Muscle of arm (tissue), 14 donors: ENCODE measurements around the gene NEK2. TPM values are rescaled to one million over a fixed set of nuclear protein-coding genes. Genes with fewer than 3 reads are reported as not detected.
"Not testable (repeated sequence)": the region's sequence is repeated elsewhere in the genome, so short reads cannot be mapped to it uniquely, and the experiment has no call there.

Experiments
- DNase-seq: peaks from one replicate; pipeline ENCODE4 v3.0.0-alpha.2; 2013
- long read RNA-seq, 11 donors: transcript quantifications; one replicate each; lab custom pipeline, GENCODE V29; 2026
- polyA plus RNA-seq, 12 donors: library from polyadenylated mRNA; unstranded; fragments of 120-200 nt; gene quantifications; one replicate each; pipeline ENCODE4 v1.2.1, GENCODE V29; 2013; ENCODE audit not compliant: insufficient read length in 12 of 12

The NEK2 gene
- 10 to 100 TPM in 2 of 12 donors, 1 to 10 TPM in 9, not detected in 1; 3.4 to 11.5 (median 7.2) TPM for polyA plus RNA-seq
- long read RNA-seq, donor 1, partial matches to known transcripts: 0 of 3 reads
- long read RNA-seq, donor 1, other reads (novel, unspliced or antisense): 0 of 3 reads
- long read RNA-seq, donor 2, partial matches to known transcripts: 0 of 1 reads
- long read RNA-seq, donor 2, other reads (novel, unspliced or antisense): 0 of 1 reads
- long read RNA-seq, donor 3: 0 reads
- long read RNA-seq, donor 4, partial matches to known transcripts: 0 of 1 reads
- long read RNA-seq, donor 4, other reads (novel, unspliced or antisense): 0 of 1 reads
- long read RNA-seq, donor 5, partial matches to known transcripts: 0 of 1 reads
- long read RNA-seq, donor 5, other reads (novel, unspliced or antisense): 0 of 1 reads
- long read RNA-seq, donor 6, partial matches to known transcripts: 0 of 1 reads
- long read RNA-seq, donor 6, other reads (novel, unspliced or antisense): 0 of 1 reads
- long read RNA-seq, donor 7: 0 reads
- long read RNA-seq, donor 8: 0 reads
- long read RNA-seq, donor 9: 0 reads
- long read RNA-seq, donor 10: 0 reads
- long read RNA-seq, donor 11, partial matches to known transcripts: 0 of 1 reads
- long read RNA-seq, donor 11, other reads (novel, unspliced or antisense): 0 of 1 reads

DNA sequence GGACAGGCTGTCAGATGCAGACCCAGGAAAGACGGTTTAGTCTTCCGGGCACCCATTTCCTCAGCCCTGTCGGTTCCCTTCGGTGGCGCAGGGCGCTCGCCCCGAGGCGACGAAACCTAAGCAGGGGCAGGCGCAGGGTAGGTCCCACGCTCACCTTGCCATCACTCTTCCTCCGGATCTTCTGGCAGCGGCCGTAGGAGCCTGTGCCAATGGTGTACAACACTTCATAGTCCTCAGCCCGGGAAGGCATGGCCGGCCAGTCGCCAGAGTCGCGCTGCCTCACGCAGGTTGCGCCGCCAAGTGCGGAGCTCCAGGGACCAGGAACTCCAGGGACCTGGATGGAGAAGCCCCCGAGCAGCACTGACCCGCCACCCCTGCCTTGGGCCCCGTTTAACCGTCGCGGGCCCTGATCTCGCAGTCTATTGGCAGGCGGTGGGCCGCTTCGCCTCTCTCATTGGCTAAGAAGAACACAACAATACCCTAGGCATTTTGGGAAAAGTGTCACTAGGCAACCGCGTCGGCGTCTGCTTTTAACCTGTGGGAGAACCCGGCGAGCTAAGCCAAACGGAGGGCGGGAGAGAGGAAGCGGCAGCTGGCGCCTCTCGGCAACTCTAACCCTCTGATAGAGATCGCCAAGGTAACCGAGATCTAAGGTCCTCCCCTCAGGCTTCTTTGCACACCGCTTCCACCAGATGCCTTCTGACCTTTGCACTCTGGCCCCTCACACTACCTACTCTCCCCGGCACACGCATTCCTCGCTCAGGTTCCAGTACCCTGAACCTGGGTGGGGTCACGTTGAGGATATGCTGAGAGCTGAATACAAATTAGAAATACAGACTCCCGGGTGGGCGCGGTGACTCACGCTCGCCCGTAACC is at the start of gene NEK2:
NEK2 (minus strand) TSS at position 392 of the 876 bp plus-strand sequence; CDS start at position 250, 142 bp downstream.
- peak; percentile 91 for DNase-seq

DNA sequence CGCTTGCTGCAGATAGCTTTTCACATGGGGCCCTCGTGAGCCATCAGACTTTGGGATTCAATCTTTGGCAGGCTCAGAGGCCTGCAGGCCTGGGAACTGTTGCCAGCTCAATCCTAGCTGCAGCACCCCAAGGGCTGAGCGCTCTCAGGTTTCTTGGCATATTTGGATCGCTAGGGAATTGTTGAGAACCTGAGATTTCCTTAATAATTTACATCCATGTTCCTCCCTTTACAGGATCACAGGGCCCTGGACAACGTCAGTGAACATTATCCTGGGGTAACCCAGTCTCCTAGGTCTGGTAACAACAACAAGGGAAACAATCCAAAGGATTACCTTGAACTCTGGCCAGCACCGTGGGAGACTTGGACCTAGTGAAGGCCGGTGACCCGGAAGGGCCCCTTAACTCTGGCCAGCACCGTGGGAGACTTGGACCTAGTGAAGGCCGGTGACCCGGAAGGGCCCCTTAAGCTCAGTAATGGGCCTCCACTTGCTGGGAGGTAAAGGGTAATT is 49.3 kb upstream of the NEK2 start:
- DNase-seq: peak; percentile 49

DNA sequence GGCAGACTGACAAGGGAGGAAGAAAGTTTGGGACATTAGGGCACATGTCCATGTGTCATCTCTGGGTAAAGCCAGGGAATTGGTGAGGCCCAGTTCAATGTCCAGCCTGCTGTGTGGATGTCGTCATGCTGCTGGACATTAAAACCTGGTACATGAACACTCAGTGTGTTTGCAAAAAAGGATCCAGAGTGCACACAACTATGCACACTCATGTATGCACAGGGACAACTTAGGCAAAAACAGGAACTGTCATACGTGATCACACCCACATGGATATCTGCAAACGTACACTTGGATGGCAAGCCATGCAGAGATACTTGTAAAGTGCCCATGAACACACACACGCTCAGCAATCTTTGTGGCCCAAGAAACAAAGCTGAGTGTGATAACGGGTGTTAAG is 47.9 kb upstream of the NEK2 start:
- DNase-seq: no peak

DNA sequence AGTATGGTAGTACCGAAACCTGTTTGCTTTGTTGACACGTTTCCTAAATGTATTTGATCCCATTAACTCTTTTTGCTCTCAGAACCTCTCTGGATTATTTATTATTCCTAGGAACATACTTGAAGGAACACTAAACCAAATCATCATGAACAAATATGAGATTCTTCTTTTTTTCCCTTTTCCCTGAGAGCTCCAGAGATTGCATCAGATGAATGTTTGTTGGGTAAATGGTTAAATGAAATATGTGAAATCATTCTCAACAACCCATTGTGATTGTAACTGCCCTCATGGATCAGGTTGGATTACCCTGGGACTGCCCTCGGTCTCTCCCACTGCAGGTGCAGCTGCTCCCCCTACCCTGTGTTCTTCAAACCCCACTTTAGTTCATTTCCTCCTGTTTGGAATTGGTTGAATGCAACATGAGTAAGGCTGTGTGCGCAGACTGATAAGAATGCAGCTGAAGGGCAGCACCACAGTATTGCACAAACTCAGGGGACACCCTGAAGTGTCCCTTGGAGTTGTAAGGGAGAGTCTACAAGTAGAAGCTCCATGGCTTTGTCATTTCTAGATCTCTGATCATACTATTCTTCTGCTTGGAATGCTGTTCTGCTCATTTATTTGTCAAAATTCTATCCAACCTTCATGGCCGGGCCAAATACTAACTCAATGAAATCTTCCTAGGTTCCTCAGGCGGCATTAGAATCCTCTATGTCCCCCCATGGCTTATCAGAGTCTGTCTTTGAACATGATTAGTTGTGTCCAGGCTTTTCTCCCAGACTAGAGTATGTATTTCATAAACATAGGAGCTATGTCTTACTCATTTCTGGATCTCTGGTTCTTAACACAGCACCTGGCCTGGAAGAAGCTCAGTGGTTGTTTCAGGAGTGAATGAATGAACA is 47.1 kb upstream of the NEK2 start:
- no peak for DNase-seq

DNA sequence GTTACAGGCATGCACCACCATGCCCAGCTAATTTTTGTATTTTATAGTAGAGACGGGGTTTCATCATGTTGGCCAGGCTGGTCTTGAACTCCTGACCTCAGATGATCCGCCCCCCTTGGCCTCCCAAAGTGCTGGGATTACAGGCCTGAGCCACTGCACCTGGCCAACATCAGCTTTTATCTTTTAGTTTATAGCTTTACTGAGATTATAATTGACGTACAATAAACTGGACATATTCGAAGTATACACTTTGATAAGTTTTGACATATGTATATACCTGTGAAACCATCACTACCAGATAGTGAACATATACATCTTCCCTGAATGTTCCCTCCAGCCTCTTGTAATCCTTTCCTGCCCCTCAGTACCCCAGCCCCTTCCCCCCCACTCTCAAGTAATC is 41.1 kb upstream of the NEK2 start:
- DNase-seq: not testable (repeated sequence)

DNA sequence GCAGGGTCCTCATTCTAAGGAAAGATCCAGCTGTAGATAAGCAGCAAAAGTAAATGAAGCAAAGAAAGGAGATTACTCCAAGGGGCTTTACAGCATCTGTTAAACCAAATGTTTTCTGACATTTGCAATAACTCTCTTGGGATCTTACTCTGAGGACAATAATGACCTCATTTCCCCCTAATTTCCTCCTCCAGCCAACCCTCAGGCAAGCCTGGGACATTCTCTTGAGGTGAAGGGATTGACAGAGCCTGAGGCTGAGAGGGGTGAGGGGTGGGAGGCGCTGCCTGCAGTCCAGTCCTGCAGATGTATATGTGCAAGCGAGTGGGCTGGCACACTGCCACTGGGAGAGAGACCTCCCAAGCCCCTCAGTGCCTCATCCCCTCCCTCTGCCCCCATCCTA is 40.5 kb upstream of the NEK2 start:
- no peak for DNase-seq

- DNase-seq: no peak
Observed at GRCh38 chr1:211714154-211714553, 38.7 kb upstream of the NEK2 start.

DNA sequence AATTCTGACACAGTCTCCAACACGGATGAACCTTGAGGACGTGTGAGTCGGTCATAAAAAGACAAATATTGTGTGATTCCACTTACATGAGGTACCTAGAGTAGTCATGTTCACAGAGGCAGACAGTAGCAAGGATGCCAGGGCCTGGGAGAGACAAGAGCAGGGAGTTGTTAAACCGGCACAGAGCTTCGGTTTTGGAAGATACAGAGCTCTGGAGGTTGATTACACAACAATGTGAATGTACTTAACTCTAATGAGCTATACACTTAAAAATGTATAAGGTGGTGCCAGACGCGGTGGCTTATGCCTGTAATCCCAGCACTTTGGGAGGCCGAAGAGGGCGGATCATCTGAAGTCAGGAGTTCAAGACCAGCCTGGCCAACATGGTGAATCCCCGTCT is 37.8 kb upstream of the NEK2 start:
- no peak for DNase-seq

GRCh38 chr1:211711315-211711705 is 35.9 kb upstream of the NEK2 start:
- DNase-seq: no peak

GRCh38 chr1:211710566-211711314 is 35.3 kb upstream of the NEK2 start:
- DNase-seq: no peak

- no peak for DNase-seq
Observed at GRCh38 chr1:211708926-211709325, 33.5 kb upstream of the NEK2 start.

DNA sequence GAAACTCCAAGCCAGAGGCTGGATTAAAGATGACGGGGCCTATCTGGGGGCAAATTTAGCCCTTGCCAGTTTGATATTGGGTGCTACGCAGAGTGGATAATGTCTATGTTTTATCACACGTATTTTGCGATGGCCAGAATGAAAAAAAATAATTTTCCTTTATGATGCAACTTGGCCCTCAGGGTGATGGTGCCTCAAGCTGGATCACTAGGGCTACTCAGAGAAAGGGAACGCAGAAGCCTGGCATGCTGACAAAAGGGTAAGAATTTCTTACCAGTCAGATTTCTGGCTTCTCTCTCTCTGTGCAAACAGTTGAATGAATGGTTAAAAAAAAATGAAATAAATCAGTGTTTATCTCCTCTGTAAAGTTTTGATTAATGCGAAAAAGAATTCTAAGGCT is 32.6 kb upstream of the NEK2 start:
- DNase-seq: no peak

DNA sequence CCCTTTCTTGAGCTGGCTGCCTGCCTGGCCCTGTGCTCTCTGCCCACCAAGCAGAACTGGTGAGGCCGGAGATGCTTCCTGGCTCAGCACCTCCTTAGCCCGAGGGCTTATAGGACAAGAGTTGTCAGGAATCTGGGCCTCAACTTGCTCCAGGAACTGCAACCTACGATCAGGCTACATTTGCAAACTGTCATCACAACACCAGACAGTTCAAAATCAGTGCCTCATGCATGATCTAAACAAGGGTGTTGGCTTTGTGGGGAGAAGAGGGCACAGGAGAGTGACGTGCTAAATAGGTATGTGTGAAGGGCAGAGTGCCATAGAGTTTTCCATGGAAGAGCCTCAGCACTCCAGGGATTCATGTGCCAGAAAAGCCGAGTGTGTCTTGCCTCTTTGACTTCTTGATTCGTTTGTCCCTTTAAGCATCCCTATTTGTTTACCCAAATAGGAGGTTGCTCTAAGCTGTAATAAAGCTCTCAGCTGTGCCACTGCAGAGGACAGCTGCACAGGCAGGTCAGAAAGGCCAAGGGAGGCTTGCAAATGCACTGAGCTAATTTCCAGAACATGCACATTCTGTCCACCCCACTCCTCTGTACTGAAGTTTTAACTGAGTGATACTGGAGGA is 30.2 kb upstream of the NEK2 start:
- DNase-seq: no peak

GRCh38 chr1:211704543-211704942 is 29.1 kb upstream of the NEK2 start:
- no peak for DNase-seq

DNA sequence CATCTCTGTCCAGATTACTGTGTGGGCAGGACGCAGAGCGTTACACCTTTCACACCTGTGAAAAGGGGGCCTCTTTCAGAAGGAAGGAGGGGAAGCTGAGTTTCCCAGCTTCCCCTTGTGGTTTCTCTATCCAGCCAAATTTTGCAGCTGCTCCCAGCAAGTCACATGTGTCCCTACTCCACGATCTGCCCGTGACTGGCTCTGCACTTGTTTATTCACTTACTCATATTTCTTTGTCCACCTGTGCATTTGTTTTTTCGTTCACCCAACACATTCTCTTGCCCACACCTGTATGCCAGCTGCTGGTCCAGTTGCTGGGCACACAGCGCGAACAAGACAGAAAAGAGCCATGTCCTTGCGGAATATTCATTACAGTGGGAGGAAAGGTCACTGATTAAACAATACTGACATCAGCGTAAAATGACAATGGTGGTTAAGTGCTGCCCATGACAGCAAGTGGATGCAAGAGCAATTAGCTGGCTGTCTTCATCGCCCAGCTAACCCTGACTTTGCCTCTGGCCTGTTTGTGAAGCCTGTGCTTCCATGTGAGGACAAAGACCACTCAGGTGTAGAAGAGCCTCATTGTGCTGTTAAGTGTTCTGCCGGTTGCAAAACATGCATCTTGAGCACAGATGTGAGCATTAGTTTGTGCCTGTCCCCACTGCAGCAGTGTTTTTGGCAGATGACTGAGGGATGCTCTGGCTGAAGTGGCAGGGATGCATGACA is 28.6 kb upstream of the NEK2 start:
- no peak for DNase-seq

- DNase-seq: no peak
Observed at GRCh38 chr1:211701733-211702132, 26.3 kb upstream of the NEK2 start.

DNA sequence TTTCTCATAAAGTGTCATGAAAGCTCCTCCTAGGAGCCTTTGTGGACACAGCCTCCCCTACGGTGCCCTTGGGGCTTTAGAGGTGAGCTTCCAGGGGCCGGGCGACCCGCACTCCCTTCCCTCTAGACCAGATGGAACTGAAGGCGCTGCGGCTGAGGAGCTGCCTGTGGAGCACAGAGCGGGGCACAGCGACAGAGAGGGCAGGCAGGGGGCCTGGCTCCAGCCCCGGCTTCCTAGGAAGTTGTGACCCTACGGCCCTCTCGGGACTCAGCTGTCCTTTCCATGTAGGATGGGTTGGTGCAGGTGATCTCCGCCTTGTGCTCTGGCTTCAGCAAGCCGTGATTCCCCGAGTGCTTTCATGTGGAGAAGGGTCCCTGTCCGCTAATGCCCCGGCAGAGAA is 23.6 kb upstream of the NEK2 start:
- no peak for DNase-seq

GRCh38 chr1:211698161-211699026 is 23.0 kb upstream of the NEK2 start:
- peak; percentile 60 for DNase-seq
